GM12878 (cell line): ENCODE data around the gene SLC25A43. TPM values are rescaled to one million over a fixed set of nuclear protein-coding genes. Genes with fewer than 3 reads are reported as not detected.

ENCODE experiments used
- polyA plus RNA-seq, 11 experiments: library from polyadenylated mRNA; depleted of rRNA in 4 of 11; unstranded in 6 of 11; stranded (reverse) in 5 of 11; fragments of >200 nt; fragmentation: Nextera tagmentation in 4 of 11; fragmentation: Illumina TruSeq in 1 of 11; extraction: Ambion mirVana in 4 of 11; extraction: Trizol in 1 of 11; gene quantifications; 1 replicate in 1 of 11; 2 replicates in 10 of 11; pipeline versions ENCODE4 v1.2.1 to v1.2.3, GENCODE V29; 2011 to 2016; ENCODE audit warnings: inconsistent platforms in 2 of 11, missing spikeins in 2 of 11, low read depth in 1 of 11
- small RNA-seq: library from RNA; depleted of rRNA; stranded (forward); fragments of <200 nt; gene quantifications from one replicate; pipeline ENCODE3, GENCODE V24; 2014
- total RNA-seq, 4 experiments: library from RNA; depleted of rRNA in 3 of 4; stranded (reverse); fragments of >200 nt in 3 of 4; fragmentation: Illumina TruSeq in 1 of 4; extraction: Trizol in 1 of 4; gene quantifications; 2 replicates each; pipeline versions ENCODE4 v1.2.1 to v1.2.3, GENCODE V29; 2013 to 2021

SLC25A43 gene
- total and polyA plus RNA-seq, 10 of the 15 experiments (the other 5 are each of a cell fraction or from before 2014, with no cell fraction given) = 2.5 to 13.5 (median 6.8) TPM

Small RNA genes lying within 50 kb of the gene (small RNA-seq; reads per million reads assigned to genes)
- 0.20 reads per million for gene RNU1-67P
- gene RNY3P16 = not detected

Other genes with a start within 250 kb of the SLC25A43 start
- 54.4 and 58.5 TPM in 2 replicates for gene PGRMC1, start 163.1 kb upstream of the SLC25A43 start, total RNA-seq (2014; rRNA removed)
- gene PGRMC1, start 163.1 kb upstream of the SLC25A43 start, total RNA-seq (2014; rRNA removed; fragmentation: Illumina TruSeq; extraction: Trizol) = 35.1 and 38.6 TPM in 2 replicates
- gene PGRMC1, start 163.1 kb upstream of the SLC25A43 start, total RNA-seq (2021) = 36.3 and 38.9 TPM in 2 replicates
- 47.7 and 69.2 TPM in 2 replicates for gene PGRMC1, start 163.1 kb upstream of the SLC25A43 start, polyA plus RNA-seq (2011; rRNA removed)
- gene PGRMC1, start 163.1 kb upstream of the SLC25A43 start, polyA plus RNA-seq (2014; fragmentation: Illumina TruSeq; extraction: Trizol) = 40.4 and 47.0 TPM in 2 replicates
- 10 to 100 TPM; 13.6 to 28.9 TPM for gene PGRMC1, start 163.1 kb upstream of the SLC25A43 start, polyA plus RNA-seq (2014; fragmentation: Nextera tagmentation; extraction: Ambion mirVana)
- gene PGRMC1, start 163.1 kb upstream of the SLC25A43 start, polyA plus RNA-seq (2014; rRNA removed) = 40.1 and 46.2 TPM in 2 replicates
- gene PGRMC1, start 163.1 kb upstream of the SLC25A43 start, polyA plus RNA-seq (2016; fragmentation: Nextera tagmentation; extraction: Ambion mirVana) = 10 to 100 TPM; 59.3 to 60.9 TPM
- 397 and 425 TPM in 2 replicates for gene SLC25A5, start 69.1 kb downstream of the SLC25A43 start, total RNA-seq (2014; rRNA removed)
- gene SLC25A5, start 69.1 kb downstream of the SLC25A43 start, total RNA-seq (2014; rRNA removed; fragmentation: Illumina TruSeq; extraction: Trizol) = 361 and 366 TPM in 2 replicates
- gene SLC25A5, start 69.1 kb downstream of the SLC25A43 start, total RNA-seq (2021) = 625 and 628 TPM in 2 replicates
- 282 and 438 TPM in 2 replicates for gene SLC25A5, start 69.1 kb downstream of the SLC25A43 start, polyA plus RNA-seq (2011; rRNA removed)
- gene SLC25A5, start 69.1 kb downstream of the SLC25A43 start, polyA plus RNA-seq (2014; fragmentation: Illumina TruSeq; extraction: Trizol) = 464 and 490 TPM in 2 replicates
- 1,000 to 10,000 TPM; 2,068 to 3,863 TPM for gene SLC25A5, start 69.1 kb downstream of the SLC25A43 start, polyA plus RNA-seq (2014; fragmentation: Nextera tagmentation; extraction: Ambion mirVana)
- gene SLC25A5, start 69.1 kb downstream of the SLC25A43 start, polyA plus RNA-seq (2014; rRNA removed) = 602 and 608 TPM in 2 replicates
- gene SLC25A5, start 69.1 kb downstream of the SLC25A43 start, polyA plus RNA-seq (2016; fragmentation: Nextera tagmentation; extraction: Ambion mirVana) = 100 to 1,000 TPM; 665 to 690 TPM
- 39.2 and 46.4 TPM in 2 replicates for gene STEEP1, start 166.1 kb downstream of the SLC25A43 start, total RNA-seq (2014; rRNA removed)
- 51.8 and 53.8 TPM in 2 replicates for gene STEEP1, start 166.1 kb downstream of the SLC25A43 start, total RNA-seq (2014; rRNA removed; fragmentation: Illumina TruSeq; extraction: Trizol)
- gene STEEP1, start 166.1 kb downstream of the SLC25A43 start, total RNA-seq (2021) = 24.7 and 24.8 TPM in 2 replicates
- 27.2 and 33.6 TPM in 2 replicates for gene STEEP1, start 166.1 kb downstream of the SLC25A43 start, polyA plus RNA-seq (2011; rRNA removed)
- 41.1 and 50.1 TPM in 2 replicates for gene STEEP1, start 166.1 kb downstream of the SLC25A43 start, polyA plus RNA-seq (2014; fragmentation: Illumina TruSeq; extraction: Trizol)
- 10 to 100 TPM; 15.1 to 17.8 TPM for gene STEEP1, start 166.1 kb downstream of the SLC25A43 start, polyA plus RNA-seq (2014; fragmentation: Nextera tagmentation; extraction: Ambion mirVana)
- 30.1 and 30.8 TPM in 2 replicates for gene STEEP1, start 166.1 kb downstream of the SLC25A43 start, polyA plus RNA-seq (2014; rRNA removed)
- 10 to 100 TPM; 18.5 to 21.7 TPM for gene STEEP1, start 166.1 kb downstream of the SLC25A43 start, polyA plus RNA-seq (2016; fragmentation: Nextera tagmentation; extraction: Ambion mirVana)
- 21.9 and 23.4 TPM in 2 replicates for gene UBE2A, start 175.2 kb downstream of the SLC25A43 start, total RNA-seq (2014; rRNA removed)
- gene UBE2A, start 175.2 kb downstream of the SLC25A43 start, total RNA-seq (2014; rRNA removed; fragmentation: Illumina TruSeq; extraction: Trizol) = 42.8 and 43.5 TPM in 2 replicates
- 45.8 and 46.9 TPM in 2 replicates for gene UBE2A, start 175.2 kb downstream of the SLC25A43 start, total RNA-seq (2021)
- gene UBE2A, start 175.2 kb downstream of the SLC25A43 start, polyA plus RNA-seq (2011; rRNA removed) = 49.8 and 66.3 TPM in 2 replicates
- gene UBE2A, start 175.2 kb downstream of the SLC25A43 start, polyA plus RNA-seq (2014; fragmentation: Illumina TruSeq; extraction: Trizol) = 91.1 and 120 TPM in 2 replicates
- 10 to 100 TPM; 20.8 to 37.1 TPM for gene UBE2A, start 175.2 kb downstream of the SLC25A43 start, polyA plus RNA-seq (2014; fragmentation: Nextera tagmentation; extraction: Ambion mirVana)
- gene UBE2A, start 175.2 kb downstream of the SLC25A43 start, polyA plus RNA-seq (2014; rRNA removed) = 90.8 and 97.2 TPM in 2 replicates
- 100 to 1,000 TPM; 115 to 121 TPM for gene UBE2A, start 175.2 kb downstream of the SLC25A43 start, polyA plus RNA-seq (2016; fragmentation: Nextera tagmentation; extraction: Ambion mirVana)
- 8.1 and 8.5 TPM in 2 replicates for gene NKRF, start 207.1 kb downstream of the SLC25A43 start, total RNA-seq (2014; rRNA removed)
- 15.7 and 16.6 TPM in 2 replicates for gene NKRF, start 207.1 kb downstream of the SLC25A43 start, total RNA-seq (2014; rRNA removed; fragmentation: Illumina TruSeq; extraction: Trizol)
- 20.1 and 21.5 TPM in 2 replicates for gene NKRF, start 207.1 kb downstream of the SLC25A43 start, total RNA-seq (2021)
- 14.4 and 19.6 TPM in 2 replicates for gene NKRF, start 207.1 kb downstream of the SLC25A43 start, polyA plus RNA-seq (2011; rRNA removed)
- 20.3 and 25.3 TPM in 2 replicates for gene NKRF, start 207.1 kb downstream of the SLC25A43 start, polyA plus RNA-seq (2014; fragmentation: Illumina TruSeq; extraction: Trizol)
- 1 to 10 TPM; 6.2 to 9.5 TPM for gene NKRF, start 207.1 kb downstream of the SLC25A43 start, polyA plus RNA-seq (2014; fragmentation: Nextera tagmentation; extraction: Ambion mirVana)
- gene NKRF, start 207.1 kb downstream of the SLC25A43 start, polyA plus RNA-seq (2014; rRNA removed) = 9.9 and 10.7 TPM in 2 replicates
- 1 to 10 TPM; 8.4 to 9.0 TPM for gene NKRF, start 207.1 kb downstream of the SLC25A43 start, polyA plus RNA-seq (2016; fragmentation: Nextera tagmentation; extraction: Ambion mirVana)